MCF 10A (cell line): ENCODE measurements around the gene ASTN2. TPM values are rescaled to one million over a fixed set of nuclear protein-coding genes. Genes with fewer than 3 reads are reported as not detected.

Experiments
- BruUV-seq: library from RNA; stranded (reverse); fragments of 400-500 nt; replicated peaks from 2 replicates; lab custom pipeline; 2021; lab: Mats Ljungman, UMichigan
- CTCF ChIA-PET: fragments of 300-600 bp; sonication (Branson Sonifier 250); formaldehyde crosslinking; extraction: SDS; loops from one replicate; lab custom pipeline; 2021; ENCODE audit warnings: antibody characterized with exemption, inconsistent platforms; lab: Yijun Ruan, JAX
- POLR2A ChIA-PET: fragments of 300-600, 350-650 bp; sonication (Branson Sonifier 250); formaldehyde crosslinking; extraction: SDS; loops from one replicate; lab custom pipeline; 2020; ENCODE audit warnings: antibody characterized with exemption, inconsistent platforms; lab: Yijun Ruan, JAX
- DNase-seq: peaks from one replicate; pipeline ENCODE4 v3.0.0-alpha.2; 2018; ENCODE audit not compliant: unreplicated experiment
- H3K27ac Mint-ChIP-seq: one replicate; pipeline ENCODE4 v1.8.0; 2022; ENCODE audit warnings: mild to moderate bottlenecking, low read depth, mixed read lengths; ENCODE audit not compliant: unreplicated experiment
- H3K27me3 Mint-ChIP-seq: one replicate; pipeline ENCODE4 v1.8.0; 2022; ENCODE audit warnings: mixed read lengths; ENCODE audit not compliant: insufficient read depth, unreplicated experiment
- H3K36me3 Mint-ChIP-seq: one replicate; pipeline ENCODE4 v1.8.0; 2022; ENCODE audit warnings: mild to moderate bottlenecking, moderate library complexity, mixed read lengths; ENCODE audit not compliant: insufficient read depth, unreplicated experiment
- H3K4me1 Mint-ChIP-seq: one replicate; pipeline ENCODE4 v1.8.0; 2022; ENCODE audit warnings: mixed read lengths; ENCODE audit not compliant: insufficient read depth, unreplicated experiment
- H3K4me3 Mint-ChIP-seq: one replicate; pipeline ENCODE4 v1.8.0; 2022; ENCODE audit warnings: mild to moderate bottlenecking, moderate library complexity, mixed read lengths; ENCODE audit not compliant: unreplicated experiment
- H3K9me3 Mint-ChIP-seq: one replicate; pipeline ENCODE4 v1.8.0; 2022; ENCODE audit warnings: mixed read lengths; ENCODE audit not compliant: unreplicated experiment
- CTCF ChIP-seq: fragments of 200-600 bp; IDR thresholded peaks from one replicate; pipeline ENCODE4 v1.8.0; 2022; ENCODE audit warnings: antibody characterized with exemption, mild to moderate bottlenecking; ENCODE audit not compliant: unreplicated experiment
- intact Hi-C: fragments of 100-400 bp; cut with micrococcal nuclease; formaldehyde crosslinking; loops from 2 replicates; pipeline ENCODE4 v1.14.1; 2022
- total RNA-seq: library from RNA; stranded (reverse); gene quantifications from 2 replicates; pipeline ENCODE4 v1.2.3, GENCODE V29; 2022

The ASTN2 gene
- total RNA-seq, 1 experiment from 2014 or later, result 1.8 TPM

GRCh38 chr9:117286245-117286644, 128.6 kb downstream of the ASTN2 start:
- no peak for DNase-seq
- no peaks in the 10 kb centered on the region for H3K4me1 Mint-ChIP-seq
- no peaks in the 10 kb centered on the region for H3K27me3 Mint-ChIP-seq
- POLR2A ChIA-PET, result no interaction called here
- CTCF ChIA-PET, result interaction anchor here (0.8 to 1.6 kb wide), 2 partner anchors 39 to 549 kb away, joined by 3 to 4 read pairs; no protein-coding TSS in a partner anchor
- H3K4me3 Mint-ChIP-seq, result no peak overlapping the region
- peaks cover 7% of the 10 kb centered on the region for H3K36me3 Mint-ChIP-seq
- peaks cover 35% of the 10 kb centered on the region for H3K9me3 Mint-ChIP-seq
- no TSS peak for BruUV-seq
- H3K27ac Mint-ChIP-seq, result no peak overlapping the region
- intact Hi-C loops, result no loop called here
- no peak for TF ChIP-seq CTCF

DNA sequence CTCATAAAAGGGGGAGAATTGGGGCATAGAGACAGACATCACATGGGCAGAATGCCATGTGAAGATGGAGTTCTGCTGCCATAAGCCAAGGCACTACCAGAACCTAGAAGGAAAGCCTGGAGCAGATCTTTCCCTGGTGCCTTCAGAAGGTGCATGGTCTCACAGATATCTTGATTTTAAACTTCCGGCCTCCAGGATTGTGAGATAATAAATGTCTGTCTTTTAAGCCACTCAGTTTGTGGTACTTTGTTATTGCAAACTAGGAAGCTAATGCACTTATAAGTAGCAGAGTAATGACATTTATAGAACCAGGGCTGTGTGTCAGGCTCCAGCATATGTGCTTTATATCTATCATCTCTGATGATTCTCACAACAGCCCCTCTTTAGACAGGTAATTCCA, 130.4 kb downstream of the ASTN2 start:
- POLR2A ChIA-PET, result no interaction called here
- no peak for TF ChIP-seq CTCF
- intact Hi-C loops, result no loop called here
- peaks cover 37% of the 10 kb centered on the region for H3K9me3 Mint-ChIP-seq
- CTCF ChIA-PET, result no interaction called here
- no peaks in the 10 kb centered on the region for H3K27me3 Mint-ChIP-seq
- H3K27ac Mint-ChIP-seq, result no peak overlapping the region
- no peaks in the 10 kb centered on the region for H3K4me1 Mint-ChIP-seq
- no peak for DNase-seq
- no peak overlapping the region for H3K4me3 Mint-ChIP-seq
- peaks cover 12% of the 10 kb centered on the region for H3K36me3 Mint-ChIP-seq
- no TSS peak for BruUV-seq

GRCh38 chr9:117282541-117282940, 132.3 kb downstream of the ASTN2 start:
- no TSS peak for BruUV-seq
- CTCF ChIA-PET, result interaction anchor here (0.6 to 0.8 kb wide), 3 partner anchors 9 to 366 kb away, joined by 3 to 5 read pairs (median 4); no protein-coding TSS in a partner anchor
- H3K9me3 Mint-ChIP-seq, result peaks cover 24% of the 10 kb centered on the region
- POLR2A ChIA-PET, result no interaction called here
- TF ChIP-seq CTCF, result no peak
- no peaks in the 10 kb centered on the region for H3K27me3 Mint-ChIP-seq
- no peaks in the 10 kb centered on the region for H3K4me1 Mint-ChIP-seq
- peaks cover 12% of the 10 kb centered on the region for H3K36me3 Mint-ChIP-seq
- DNase-seq, result no peak
- H3K27ac Mint-ChIP-seq, result no peak overlapping the region
- H3K4me3 Mint-ChIP-seq, result no peak overlapping the region
- intact Hi-C loops, result no loop called here

DNA sequence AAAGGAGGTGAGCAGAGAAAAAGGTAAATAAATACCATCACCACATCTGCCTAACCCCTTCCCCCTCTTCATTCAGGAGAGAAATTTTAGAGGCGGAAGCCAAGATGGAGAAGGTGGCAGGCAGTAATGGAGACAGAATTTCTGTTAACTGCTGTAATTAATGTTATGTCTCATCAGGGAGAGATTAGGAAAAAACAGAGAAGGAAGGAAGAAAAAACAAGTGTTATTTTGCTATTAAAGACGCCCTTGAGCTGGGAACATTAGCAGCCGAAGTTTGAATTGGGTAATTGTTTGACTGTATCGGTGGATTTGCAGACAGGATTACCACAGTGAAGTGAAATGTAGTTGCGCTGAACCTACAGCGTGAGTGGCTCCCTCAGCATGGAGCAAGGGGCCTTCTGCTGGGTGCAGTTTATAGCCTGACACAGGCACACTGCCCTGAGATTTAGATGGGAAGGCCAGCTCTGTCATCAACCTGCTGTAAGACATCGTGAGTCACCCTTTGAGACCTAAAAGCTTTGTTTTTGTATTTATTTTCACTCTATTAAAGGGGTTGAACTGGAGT, 136.3 kb downstream of the ASTN2 start:
- no peak for DNase-seq
- ChIA-PET CTCF (no interaction called here), POLR2A (no interaction called here)
- Mint-ChIP-seq H3K27me3 (no peaks in the 10 kb centered on the region), H3K4me1 (no peaks in the 10 kb centered on the region), H3K27ac (no peak overlapping the region), H3K4me3 (no peak overlapping the region), H3K9me3 (peaks cover 23% of the 10 kb centered on the region), H3K36me3 (peaks cover 12% of the 10 kb centered on the region)
- TF ChIP-seq CTCF, result no peak
- no TSS peak for BruUV-seq
- intact Hi-C loops, result no loop called here
